Stimulated activated CD4-positive, alpha-beta T cell treated with anti-CD3 and anti-CD28 coated beads, TNF-alpha, amount 100 ng/mL, for 48 hours (primary cell): ENCODE data around the gene ERBIN.
"Not testable (repeated sequence)": the region's sequence is repeated elsewhere in the genome, so short reads cannot be mapped to it uniquely, and the experiment has no call there.

Experiments used
- DNase-seq, 3 donors: peaks; one replicate each; pipeline ENCODE4 v3.0.0-alpha.2; 2020; ENCODE audit warnings: low read depth in 3 of 3

ERBIN gene

GRCh38 chr5:66002415-66002814 lies 76.0 kb downstream of the ERBIN start:
- no peak for DNase-seq

DNA sequence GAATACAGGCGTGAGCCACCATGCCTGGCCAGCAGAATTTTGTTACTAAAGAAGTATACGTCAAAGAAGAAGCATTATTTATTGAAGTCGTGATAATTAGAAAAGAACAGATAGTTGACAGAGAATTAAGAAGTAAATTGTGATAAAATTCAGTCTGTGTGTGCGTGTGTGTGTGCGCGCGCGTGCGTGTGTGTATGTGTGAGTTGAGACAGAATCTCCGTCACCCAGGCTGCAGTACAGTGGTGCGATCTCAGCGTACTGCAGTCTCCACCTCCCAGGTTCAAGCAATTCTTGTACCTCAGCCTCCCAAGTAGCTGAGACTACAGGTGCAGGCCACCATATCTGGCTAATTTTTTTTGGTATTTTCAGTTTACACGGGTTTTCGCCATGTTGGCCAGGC lies 77.8 kb downstream of the ERBIN start:
- no peak for DNase-seq

DNA sequence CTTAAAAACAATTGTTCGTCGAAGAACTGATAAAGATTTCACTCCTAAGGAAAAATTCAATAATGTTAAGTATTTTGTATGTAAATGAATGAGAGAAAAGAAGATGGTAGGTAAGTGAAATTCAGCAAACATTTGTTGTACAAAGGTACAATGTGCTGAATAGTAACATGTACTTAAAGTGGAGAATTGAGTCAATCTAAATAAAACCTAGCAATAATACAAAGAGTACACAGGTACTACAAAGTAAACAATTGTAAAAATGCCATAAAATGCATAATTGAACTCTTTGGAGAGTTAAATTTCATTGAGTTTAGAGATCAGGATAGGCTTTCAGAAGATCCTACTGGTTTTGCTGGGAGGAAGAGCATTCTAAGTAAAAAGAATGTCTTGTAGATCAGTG lies 82.9 kb downstream of the ERBIN start:
- no peak for DNase-seq

DNA sequence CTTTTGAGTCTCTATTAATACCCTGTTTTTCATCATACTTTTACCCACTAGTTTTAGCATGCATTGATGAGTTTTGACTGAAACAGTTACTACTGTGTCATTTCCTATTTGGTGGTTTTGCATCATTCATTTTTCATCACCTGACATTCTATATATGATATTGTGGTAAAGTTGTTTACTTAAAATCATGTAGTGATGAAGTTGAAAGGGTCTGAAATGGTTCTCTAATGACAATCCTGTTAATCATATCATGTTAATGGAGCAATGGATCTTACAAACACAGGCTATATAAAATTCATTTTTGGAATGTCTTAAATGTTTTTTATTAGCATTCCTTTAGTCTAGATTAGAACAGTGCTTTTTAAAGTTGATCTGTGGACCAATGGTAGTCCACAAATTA lies 84.1 kb downstream of the ERBIN start:
- DNase-seq: no peak

GRCh38 chr5:66012271-66012670 lies 85.9 kb downstream of the ERBIN start:
- no peak for DNase-seq

DNA sequence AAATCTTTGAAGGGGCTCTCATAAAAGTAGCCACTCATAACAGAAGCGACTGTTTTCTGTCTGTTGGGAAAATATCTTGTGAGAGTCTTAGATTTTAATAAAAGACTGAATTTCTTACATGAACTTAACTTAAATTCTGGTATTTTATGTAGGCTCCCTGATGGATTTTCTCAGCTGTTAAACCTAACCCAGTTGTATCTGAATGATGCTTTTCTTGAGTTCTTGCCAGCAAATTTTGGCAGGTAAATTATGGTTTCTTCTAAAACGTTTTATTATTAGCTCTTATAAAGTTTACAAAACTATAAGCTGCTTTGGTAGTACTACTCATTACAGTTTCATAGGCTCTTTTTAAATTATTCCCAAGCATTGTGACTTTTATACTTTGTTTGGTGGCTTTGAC lies 87.0 kb downstream of the ERBIN start:
- DNase-seq: no peak

DNA sequence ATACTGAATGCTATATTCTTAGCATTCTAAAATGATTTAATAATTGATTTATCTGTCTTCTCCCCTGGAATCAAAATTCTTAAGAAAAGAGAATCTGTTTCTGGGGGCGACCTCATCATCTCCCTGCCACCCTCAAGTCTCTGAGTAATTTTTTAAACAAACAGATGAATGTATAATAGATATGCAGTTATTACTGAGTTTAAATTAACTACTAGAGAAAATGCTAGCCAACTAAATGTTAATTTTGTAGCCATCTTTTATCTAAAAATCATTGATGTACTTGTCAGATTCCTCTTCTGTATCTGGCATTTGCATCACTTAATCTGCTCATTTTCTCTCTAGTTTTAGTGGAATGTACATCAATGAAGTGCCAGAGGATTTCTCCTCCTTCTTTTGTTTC lies 87.5 kb downstream of the ERBIN start:
- DNase-seq: no peak

- DNase-seq: no peak
Measured at GRCh38 chr5:66015196-66015960, 89.0 kb downstream of the ERBIN start.

DNA sequence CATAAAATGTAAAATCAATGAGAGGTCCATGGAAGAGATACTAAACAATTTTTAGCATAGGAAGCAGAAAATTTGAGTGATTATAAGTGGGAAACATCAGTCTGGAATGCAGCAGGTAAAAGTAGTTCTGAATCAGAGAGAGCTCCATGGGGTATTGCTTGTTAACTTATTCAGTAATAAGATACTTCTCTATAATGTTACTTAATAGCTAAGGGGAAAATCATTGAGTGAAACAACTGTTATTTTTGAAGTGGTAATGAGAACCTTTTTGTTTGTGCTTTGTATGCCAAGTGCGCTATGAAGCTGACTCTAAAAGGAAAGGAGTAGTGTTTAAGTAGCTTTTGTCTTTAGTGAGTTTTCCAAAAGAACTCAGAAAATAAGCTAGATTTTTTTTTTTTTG lies 95.2 kb downstream of the ERBIN start:
- no peak for DNase-seq

GRCh38 chr5:66039296-66039695 lies 112.9 kb downstream of the ERBIN start:
- no peak for DNase-seq

GRCh38 chr5:66039701-66040100 lies 113.3 kb downstream of the ERBIN start:
- no peak for DNase-seq

GRCh38 chr5:66041627-66042026 lies 115.3 kb downstream of the ERBIN start:
- DNase-seq: no peak

DNA sequence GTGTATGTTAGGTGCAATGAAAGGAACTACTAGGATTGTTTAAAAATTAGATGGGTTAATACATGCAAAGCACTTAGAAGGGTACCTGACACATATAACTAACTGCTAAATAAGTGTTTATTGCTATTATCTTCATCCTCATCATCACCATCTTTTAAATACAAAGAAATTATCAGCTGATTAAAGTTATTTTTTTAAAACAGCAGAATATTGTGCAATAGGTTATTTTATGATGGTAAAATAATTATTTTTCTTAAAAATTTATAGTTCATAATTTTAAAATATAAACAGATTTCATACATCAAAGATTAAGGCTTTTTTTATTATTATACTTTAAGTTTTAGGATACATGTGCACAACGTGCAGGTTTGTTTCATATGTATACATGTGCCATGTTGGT lies 130.9 kb downstream of the ERBIN start:
- DNase-seq: no peak

DNA sequence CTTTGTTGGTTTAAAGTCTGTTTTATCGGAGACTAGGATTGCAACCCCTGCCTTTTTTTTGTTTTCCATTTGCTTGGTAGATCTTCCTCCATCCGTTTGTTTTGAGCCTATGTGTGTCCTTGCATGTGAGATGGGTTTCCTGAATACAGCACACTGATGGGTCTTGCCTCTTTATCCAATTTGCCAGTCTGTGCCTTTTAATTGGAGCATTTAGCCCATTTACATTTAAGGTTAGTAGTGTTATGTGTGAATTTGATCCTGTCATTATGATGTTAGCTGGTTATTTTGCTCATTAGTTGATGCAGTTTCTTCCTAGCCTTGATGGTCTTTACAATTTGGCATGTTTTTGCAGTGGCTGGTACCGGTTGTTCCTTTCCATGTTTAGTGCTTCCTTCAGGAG lies 134.9 kb downstream of the ERBIN start:
- DNase-seq: not testable (repeated sequence)

DNA sequence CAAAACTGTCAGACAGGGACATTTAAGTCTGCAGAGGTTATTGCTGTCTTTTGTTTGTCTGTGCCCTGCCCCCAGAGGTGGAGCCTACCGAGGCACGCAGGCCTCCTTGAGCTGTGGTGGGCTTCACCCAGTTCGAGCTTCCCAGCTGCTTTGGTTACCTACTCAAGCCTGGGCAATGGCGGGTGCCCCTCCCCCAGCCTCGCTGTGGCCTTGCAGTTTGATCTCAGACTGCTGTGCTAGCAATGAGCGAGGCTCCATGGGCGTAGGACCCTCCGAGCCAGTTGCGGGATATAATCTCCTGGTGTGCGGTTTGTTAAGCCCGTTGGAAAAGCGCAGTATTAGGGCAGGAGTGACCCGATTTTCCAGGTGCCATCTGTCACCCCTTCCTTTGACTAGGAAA lies 136.7 kb downstream of the ERBIN start:
- DNase-seq: not testable (repeated sequence)

DNA sequence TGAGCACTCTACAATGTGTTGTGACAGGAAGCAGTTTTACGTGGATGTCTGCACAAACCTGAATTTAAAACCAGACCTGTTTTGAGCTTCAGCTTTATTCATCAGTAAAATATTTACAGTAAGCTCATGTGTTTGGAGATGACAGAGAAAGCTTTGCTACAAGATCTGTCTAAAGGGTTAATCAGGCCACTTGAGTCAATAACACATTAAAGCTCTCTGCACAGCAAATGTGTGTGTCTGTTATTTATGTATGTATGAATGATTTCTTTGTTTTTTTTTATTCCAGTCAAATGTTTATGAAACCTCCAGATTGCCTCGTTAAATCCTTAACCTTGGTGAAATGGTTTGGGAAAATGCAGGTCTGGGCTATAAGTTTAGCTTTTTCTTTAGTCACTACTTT lies 140.5 kb downstream of the ERBIN start:
- no peak for DNase-seq

GRCh38 chr5:66072031-66072430 lies 145.7 kb downstream of the ERBIN start:
- DNase-seq: no peak

DNA sequence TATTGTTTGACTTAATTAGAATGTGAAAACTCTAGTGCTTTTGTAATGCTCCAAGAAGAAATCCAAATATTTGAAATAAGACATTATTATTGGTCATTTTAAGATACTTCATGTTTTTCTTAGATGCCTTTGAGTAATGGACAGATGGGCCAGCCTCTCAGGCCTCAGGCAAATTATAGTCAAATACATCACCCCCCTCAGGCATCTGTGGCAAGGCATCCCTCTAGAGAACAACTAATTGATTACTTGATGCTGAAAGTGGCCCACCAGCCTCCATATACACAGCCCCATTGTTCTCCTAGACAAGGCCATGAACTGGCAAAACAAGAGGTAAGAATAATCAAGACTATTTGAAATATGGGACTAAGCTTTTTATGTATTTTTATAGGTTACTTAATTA lies 148.5 kb downstream of the ERBIN start:
- DNase-seq: no peak

DNA sequence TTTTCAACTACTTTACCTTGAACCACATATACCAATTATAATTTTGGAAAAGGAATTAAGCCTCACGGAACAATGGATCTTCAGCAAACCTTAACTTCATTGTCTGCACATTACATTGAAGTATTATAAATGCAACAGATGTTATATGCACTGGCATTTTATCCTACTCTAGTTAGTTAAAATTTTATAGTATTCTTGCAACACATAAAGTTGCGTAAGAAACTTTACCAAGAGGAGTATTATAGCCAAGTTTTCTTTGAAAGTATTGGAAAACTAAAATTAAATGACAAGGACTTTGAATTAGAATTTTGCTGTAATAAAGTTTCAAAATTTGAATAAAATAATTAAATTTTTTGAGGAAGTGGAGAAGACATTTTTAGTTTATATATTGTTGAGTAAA lies 154.3 kb downstream of the ERBIN start:
- no peak for DNase-seq

GRCh38 chr5:66089384-66089783 lies 163.0 kb downstream of the ERBIN start:
- no peak for DNase-seq

DNA sequence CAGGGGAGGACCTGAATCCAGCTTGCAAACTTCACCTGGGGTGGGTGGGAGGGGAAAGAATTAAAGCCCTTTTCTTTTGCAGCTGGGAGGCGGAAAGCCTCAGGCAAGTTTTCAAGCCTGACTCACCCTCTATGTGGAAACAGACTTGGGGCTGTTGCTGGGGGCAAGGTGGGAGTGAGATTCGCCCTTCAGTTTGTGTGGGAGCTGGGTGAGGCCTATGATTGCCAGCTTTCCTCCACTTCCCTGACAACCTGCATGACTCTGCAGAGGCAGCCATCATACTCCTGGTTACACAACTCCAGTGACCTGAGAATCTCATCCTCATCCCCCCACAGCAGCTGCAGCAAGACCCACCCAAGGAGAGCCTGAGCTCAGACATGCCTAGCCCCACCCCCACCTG lies 174.5 kb downstream of the ERBIN start:
- DNase-seq: no peak

- no peak for DNase-seq
Measured at GRCh38 chr5:66113160-66113559, 186.8 kb downstream of the ERBIN start.

GRCh38 chr5:66118304-66118703 lies 191.9 kb downstream of the ERBIN start:
- DNase-seq: no peak

- no peak for DNase-seq
Measured at GRCh38 chr5:66122379-66123034, 196.1 kb downstream of the ERBIN start.
